Mucosa of gallbladder (tissue), 1 donor: ENCODE results near the gene ABCC1. TPM values are rescaled to one million over a fixed set of nuclear protein-coding genes. Genes with fewer than 3 reads are reported as not detected.
A peak's percentile ranks its signal among the peaks of the same experiment; 100 is the strongest.

Source experiments
- DNase-seq: peaks from one replicate; pipeline ENCODE4 v3.0.0-alpha.2; 2020; ENCODE audit warnings: low spot score
- total RNA-seq: library from RNA; stranded (reverse); gene quantifications from one replicate; pipeline ENCODE4 v1.2.1, GENCODE V29; 2021
- donor health status: DM: no; HTN: no; CAD: no.

The ABCC1 gene
- total RNA-seq, 1 donor from 2014 or later = 27.6 TPM

GRCh38 chr16:16109453-16110110 is 160.2 kb downstream of the ABCC1 start:
- DNase-seq = no peak

DNA sequence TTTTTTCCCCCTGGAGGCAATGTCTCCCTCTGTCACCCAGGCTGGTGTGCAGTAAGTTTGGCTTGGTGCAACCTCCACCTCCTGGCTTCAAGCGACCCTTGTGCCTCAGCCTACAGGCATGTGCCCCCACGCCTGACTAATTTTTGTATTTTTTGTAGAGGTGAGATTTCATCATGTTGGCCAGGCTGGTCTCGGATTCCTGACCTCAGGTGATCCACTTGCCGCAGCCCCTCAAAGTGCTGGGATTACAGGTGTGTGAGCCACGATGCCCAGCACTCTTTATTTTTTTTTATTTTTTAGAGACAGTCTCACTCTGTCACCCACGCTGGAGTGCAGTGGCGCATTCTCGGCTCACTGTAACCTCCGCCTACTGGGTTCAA is 160.7 kb downstream of the ABCC1 start:
- no peak for DNase-seq

DNA sequence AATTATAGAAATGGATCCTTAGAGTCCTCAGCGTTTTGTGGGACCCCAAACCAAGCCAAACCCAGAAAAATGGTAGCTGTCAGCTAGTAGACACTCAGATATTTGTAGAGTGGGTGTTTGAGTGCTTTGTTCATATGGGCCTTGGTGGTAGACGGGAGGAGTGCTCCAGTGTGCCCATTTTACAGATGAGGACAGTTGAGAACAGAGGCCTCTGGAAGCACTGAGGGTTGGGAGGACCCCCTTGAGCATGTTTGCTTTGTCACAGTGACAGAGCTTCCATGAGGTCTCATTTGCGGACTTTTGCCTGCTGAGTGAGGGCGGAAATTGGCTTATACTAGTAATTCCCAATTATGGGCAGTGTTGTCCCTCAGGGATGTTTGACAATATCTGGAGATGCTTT is 162.2 kb downstream of the ABCC1 start:
- DNase-seq = no peak

GRCh38 chr16:16112450-16113053 is 163.1 kb downstream of the ABCC1 start:
- DNase-seq = no peak

DNA sequence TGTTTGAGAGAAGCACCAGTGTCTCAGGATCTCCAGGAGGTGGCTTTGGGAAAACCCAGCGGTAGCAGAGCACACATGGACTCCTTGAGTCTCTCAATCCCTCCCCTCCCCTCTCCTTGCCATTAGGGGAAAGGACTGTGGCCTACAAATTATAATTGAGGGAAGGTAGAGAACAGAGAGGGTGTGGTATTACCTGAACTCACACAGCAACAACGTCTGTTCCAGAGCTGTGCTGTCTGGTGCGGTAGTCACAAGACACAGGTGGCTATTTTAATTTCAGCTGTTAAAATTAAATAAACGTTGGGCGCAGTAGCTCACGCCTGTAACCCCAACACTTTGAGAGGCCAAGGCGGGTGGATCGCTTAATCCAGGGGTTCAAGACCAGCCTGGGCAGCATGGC is 163.7 kb downstream of the ABCC1 start:
- DNase-seq = no peak

DNA sequence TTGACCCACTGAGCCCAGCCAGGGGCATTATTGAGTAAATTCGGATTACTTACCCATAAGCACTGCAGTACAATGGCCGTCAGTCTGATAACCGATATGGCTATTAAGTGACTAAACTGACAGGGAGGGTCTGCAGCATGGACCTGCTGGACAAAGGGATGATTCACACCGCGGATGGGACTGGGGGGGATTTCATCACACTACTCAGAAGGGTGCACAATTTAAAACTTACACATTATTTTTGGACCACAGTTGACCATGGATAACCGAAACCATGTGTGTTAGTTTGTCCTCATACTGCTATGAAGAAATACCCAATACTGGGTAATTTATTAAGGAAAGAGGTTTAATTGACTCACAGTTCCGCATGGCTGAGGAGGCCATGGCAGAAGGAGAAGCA is 167.4 kb downstream of the ABCC1 start:
- DNase-seq = no peak

DNA sequence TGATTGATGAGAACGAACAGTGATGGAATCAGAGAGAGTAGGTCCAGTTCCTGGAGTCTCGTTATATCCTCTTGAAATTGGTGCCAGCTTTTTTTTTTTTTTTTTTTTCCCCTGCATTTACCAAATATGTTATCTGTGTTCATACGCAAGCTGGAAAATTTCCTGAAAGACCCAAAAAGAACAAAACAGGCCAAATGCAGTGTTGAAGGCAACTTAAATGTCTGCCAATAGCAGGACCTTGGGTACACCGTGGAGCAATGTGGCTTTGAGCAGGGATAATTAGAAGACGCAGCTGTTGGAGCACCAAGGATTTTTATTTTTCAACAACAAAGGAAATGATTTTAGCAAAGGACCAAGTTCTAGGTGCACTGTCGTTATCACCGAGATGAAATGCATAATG is 168.9 kb downstream of the ABCC1 start:
- DNase-seq = no peak

DNA sequence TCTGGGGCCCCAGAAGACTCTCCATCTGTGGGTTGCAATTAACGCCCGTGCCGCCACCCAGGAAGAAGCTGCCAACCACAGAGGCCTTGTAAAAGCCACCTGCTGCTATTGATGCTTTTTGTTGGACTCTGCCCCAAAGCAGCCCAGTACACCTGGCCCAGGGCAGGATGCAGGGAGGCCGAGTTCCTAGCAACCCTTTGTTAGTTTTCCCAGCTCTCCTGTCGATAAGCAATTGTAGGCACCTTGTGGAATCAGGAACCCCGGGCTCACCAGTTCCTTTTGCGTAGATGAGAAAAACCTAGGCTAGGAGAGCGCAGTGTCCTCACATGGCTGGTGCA is 170.6 kb downstream of the ABCC1 start:
- DNase-seq = no peak

GRCh38 chr16:16120382-16121184 is 171.2 kb downstream of the ABCC1 start:
- DNase-seq = peak; percentile 48

GRCh38 chr16:16121185-16121727 is 171.8 kb downstream of the ABCC1 start:
- no peak for DNase-seq

DNA sequence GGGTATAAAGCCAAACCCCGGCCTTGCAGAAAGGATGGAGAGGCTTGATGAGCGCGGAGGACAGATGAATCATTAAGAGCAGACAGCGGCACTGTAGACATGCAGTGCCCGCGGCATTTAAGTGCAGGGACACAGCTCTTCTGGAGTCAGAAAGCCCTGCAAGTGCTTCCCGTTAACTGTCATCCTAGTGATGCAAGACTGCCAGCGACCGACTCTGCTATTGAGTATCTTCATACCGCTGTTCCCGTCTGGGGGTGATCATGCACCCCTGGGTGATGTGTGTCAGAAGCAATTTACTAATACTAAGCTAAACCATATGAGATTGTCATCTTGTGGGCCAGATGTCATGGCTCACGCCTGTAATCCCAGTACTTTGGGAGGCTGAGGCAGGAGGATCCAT is 172.8 kb downstream of the ABCC1 start:
- DNase-seq = no peak

DNA sequence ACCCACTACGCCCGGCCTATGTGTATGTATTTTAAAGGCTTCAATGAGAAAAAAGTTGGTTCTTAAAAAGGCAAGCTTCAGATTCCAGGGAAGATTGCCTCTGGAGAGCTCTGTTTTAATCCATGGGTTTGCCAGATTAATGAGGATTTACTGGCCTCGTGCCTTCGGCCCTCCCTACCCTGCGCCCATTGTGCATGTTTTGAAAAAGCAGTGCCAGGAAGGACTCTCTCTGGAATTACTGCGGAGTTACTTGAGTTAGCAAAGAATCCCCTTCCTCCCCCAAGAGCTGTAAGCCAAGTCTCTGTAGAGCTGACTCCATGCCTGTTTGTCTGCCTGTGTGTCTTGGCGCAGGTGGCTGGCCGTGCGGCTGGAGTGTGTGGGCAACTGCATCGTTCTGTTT is 175.0 kb downstream of the ABCC1 start:
- no peak for DNase-seq

DNA sequence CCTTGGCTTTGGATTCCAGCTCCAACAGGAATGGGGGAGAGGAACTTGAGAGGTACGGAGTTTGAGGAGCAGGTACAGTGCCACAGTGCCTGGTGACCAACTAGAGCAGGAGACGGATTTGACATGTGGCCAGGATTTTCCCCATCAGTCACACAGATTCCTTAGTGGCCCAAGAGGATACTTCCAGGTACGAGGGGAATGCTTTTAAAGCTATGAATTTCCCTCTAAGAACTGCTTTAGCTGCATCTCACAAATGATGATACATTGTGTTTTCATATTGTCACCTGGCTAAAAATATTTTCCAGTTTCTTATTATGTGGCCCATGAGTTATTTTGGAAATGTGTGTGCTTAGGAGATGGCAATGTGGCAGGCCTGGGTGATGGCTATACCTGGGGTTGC is 175.6 kb downstream of the ABCC1 start:
- no peak for DNase-seq

- DNase-seq = no peak
Observed at GRCh38 chr16:16126896-16127295, 177.5 kb downstream of the ABCC1 start.

DNA sequence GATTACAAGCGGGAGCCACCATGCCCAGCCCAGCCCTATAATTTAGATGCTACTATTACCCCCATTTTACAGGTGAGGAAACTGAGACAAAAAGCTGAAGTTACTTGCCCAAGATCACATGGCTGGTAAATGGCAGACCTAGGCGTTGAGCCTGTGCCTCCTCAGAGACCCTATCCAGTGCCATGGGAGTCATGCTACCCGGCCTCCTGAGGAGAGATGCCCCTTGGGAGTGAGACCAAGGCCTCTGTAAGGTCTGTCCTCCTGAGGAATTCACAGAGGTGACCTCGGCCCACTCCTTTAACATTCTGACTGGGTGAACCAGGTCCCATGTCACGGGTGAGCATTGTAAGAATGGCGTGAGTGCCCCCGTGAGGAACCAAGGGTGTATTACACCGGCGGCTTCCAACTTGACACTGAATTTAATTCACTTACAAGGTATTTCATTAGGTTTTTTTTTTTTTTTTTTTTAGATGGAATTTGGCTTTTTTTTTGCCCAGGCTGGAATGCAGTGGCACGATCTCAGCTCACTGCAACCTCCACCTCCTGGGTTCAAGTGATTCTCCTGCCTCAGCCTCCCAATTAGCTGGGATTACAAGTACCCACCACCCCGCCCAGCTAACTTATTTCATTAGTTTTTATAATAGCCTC is 178.2 kb downstream of the ABCC1 start:
- peak; percentile 69 for DNase-seq

DNA sequence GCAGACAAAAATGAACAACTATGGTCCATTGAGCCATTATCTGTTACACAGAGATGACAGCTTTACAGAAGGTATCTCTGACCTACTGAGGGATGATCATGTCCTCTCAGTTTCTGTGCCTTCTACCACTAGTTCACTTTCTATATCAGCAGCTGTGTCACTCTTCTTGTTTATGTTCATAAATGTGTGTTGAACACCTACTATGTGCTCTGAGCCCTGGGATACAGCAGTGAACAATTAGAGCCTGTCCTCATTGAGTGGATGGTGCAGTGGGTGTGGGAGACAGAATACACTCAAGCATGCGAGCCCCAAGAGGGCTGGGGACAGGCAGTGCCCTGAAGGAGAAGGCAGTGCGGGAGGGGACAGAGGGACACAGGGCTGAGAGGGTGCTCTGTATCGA is 181.8 kb downstream of the ABCC1 start:
- no peak for DNase-seq

- DNase-seq = no peak
Observed at GRCh38 chr16:16131659-16132058, 182.2 kb downstream of the ABCC1 start.

DNA sequence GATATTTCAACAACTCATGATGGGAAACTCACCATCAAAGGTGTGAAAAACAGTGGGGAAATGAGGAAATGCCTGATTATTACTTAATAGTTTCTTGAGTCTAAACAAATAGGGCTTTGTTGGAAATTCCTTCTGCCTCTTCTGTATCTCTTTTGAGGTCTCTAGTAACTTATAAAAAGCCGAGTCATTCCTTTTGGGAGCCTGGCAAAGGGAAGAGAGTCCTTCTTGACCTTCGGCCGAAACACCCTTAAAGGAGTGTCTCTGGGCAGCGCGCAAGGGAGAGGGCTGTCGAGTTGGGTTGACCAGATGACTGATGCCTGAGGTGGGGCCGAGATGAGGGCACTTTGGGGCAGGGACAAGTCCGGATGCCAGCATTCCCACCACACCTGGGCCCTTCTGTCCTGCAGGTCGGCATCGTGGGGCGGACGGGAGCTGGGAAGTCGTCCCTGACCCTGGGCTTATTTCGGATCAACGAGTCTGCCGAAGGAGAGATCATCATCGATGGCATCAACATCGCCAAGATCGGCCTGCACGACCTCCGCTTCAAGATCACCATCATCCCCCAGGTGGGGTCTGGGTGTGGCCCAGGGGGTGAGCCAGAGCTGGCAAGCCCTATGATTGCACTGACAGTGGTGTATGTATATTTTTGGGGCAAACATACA is 184.7 kb downstream of the ABCC1 start:
- no peak for DNase-seq

DNA sequence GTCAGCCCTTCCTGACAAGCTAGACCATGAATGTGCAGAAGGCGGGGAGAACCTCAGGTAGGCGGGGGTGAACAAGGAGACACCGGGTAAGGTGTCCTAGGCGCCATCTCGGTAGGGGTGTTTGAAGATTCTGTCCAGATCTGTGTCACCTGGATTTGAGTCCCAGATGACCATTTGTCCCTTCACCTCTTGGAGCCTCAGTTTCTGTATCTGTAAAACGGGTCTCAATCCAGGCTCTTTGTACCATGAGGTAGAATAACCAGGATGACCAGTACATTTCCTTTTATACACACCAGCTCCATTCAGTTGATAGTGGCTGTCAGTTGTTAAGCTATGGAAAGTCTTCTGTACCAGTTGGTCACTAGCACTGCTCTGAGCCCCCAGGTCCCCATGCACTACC is 187.2 kb downstream of the ABCC1 start:
- DNase-seq = no peak

- DNase-seq = no peak
Observed at GRCh38 chr16:16137110-16137509, 187.7 kb downstream of the ABCC1 start.

DNA sequence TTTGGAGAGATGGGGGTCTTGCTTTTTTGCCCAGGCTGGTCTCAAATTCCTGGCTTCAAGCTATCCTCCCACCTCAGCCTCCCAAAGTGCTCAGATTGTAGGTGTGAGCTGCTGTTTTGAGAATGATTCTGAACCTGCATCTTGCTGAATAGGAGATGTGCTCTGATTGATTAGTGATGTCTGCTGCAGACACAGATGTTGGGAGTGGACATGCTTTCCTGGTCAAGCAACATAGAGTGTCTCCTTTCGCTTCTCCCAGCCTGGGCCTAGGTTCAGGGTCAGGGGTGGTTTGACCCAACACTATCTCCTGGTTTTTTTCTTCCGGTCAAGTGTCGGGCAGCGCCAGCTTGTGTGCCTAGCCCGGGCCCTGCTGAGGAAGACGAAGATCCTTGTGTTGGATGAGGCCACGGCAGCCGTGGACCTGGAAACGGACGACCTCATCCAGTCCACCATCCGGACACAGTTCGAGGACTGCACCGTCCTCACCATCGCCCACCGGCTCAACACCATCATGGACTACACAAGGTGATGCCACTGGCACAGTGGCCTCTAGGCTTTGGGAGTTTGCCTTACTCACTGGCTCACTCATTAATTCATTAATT is 188.7 kb downstream of the ABCC1 start:
- DNase-seq = no peak

GRCh38 chr16:16139061-16139460 is 189.6 kb downstream of the ABCC1 start:
- DNase-seq = no peak
